OCI-LY7 (cell line): ENCODE results near the gene ZDHHC19. TPM values are rescaled to one million over a fixed set of nuclear protein-coding genes. Genes with fewer than 3 reads are reported as not detected.
"Not testable (repeated sequence)": the region's sequence is repeated elsewhere in the genome, so short reads cannot be mapped to it uniquely, and the experiment has no call there.

Experiments used
- BruUV-seq: library from RNA; stranded (reverse); fragments of 400-500 nt; replicated peaks from 2 replicates; lab custom pipeline; 2021; lab: Mats Ljungman, UMichigan
- CTCF ChIA-PET: fragments of 300-600 bp; sonication (Branson Sonifier 250); formaldehyde crosslinking; loops from one replicate; lab custom pipeline; 2022; ENCODE audit warnings: antibody characterized with exemption; ENCODE audit not compliant: unreplicated experiment; lab: Charles Lee
- POLR2A ChIA-PET: fragments of 300-600 bp; sonication (Branson Sonifier 250); formaldehyde crosslinking; loops from one replicate; lab custom pipeline; 2022; ENCODE audit warnings: antibody characterized with exemption; lab: Charles Lee
- DNase-seq: peaks from one replicate; pipeline ENCODE4 v3.0.0-alpha.2; 2015; ENCODE audit warnings: low spot score
- H2AFZ ChIP-seq: fragments of 200-600 bp; sonication (generic), shearing (Covaris generic); 2 replicates; pipeline ENCODE4 v1.6.1; 2014; ENCODE audit warnings: mild to moderate bottlenecking, antibody characterized with exemption, low read length, moderate library complexity
- H3K27ac ChIP-seq: fragments of 200-600 bp; sonication (generic); 2 replicates; pipeline ENCODE4 v1.5.1; 2014; ENCODE audit warnings: mixed run types, low read depth, mild to moderate bottlenecking, moderate library complexity, low read length, inconsistent platforms; ENCODE audit not compliant: poor library complexity, severe bottlenecking
- H3K36me3 ChIP-seq: fragments of 200-600 bp; sonication (generic); 2 replicates; pipeline ENCODE4 v1.6.1; 2014; ENCODE audit warnings: mild to moderate bottlenecking, antibody characterized with exemption, low read length, moderate library complexity, mixed read lengths; ENCODE audit not compliant: insufficient read depth
- H3K4me1 ChIP-seq: fragments of 200-600 bp; sonication (generic); 2 replicates; pipeline ENCODE4 v1.5.1; 2014; ENCODE audit warnings: mild to moderate bottlenecking, low read length; ENCODE audit not compliant: insufficient read depth, poor library complexity, severe bottlenecking
- H3K4me2 ChIP-seq: fragments of 200-600 bp; sonication (generic); 2 replicates; pipeline ENCODE4 v1.6.1; 2014; ENCODE audit warnings: mild to moderate bottlenecking, low read length
- H3K4me3 ChIP-seq: fragments of 200-600 bp; sonication (generic); 2 replicates; pipeline ENCODE4 v1.5.1; 2014; ENCODE audit warnings: mild to moderate bottlenecking, low read depth, low read length; ENCODE audit not compliant: poor library complexity, severe bottlenecking
- H3K79me2 ChIP-seq: fragments of 200-600 bp; sonication (generic); 2 replicates; pipeline ENCODE4 v1.6.1; 2016; ENCODE audit warnings: low read depth, mild to moderate bottlenecking, low read length, moderate library complexity, mixed read lengths; ENCODE audit not compliant: insufficient read depth
- H3K9me2 ChIP-seq: fragments of 200-600 bp; sonication (generic); 2 replicates; pipeline ENCODE4 v1.6.1; 2016; ENCODE audit warnings: mild to moderate bottlenecking, low read length, mixed read lengths; ENCODE audit not compliant: insufficient read depth
- H3K9me3 ChIP-seq: fragments of 200-600 bp; sonication (generic); 2 replicates; pipeline ENCODE4 v1.6.1; 2014; ENCODE audit warnings: mild to moderate bottlenecking, mixed run types, low read length, mixed read lengths
- H4K20me1 ChIP-seq: fragments of 200-600 bp; sonication (generic); 2 replicates; pipeline ENCODE4 v1.6.1; 2014; ENCODE audit warnings: mild to moderate bottlenecking, antibody characterized with exemption, low read length, moderate library complexity, mixed read lengths; ENCODE audit not compliant: insufficient read depth
- EZH2phosphoT487 ChIP-seq: fragments of 200-600 bp; sonication (generic); IDR thresholded peaks from 2 replicates; pipeline ENCODE4 v1.6.1; 2018; ENCODE audit warnings: low read depth, borderline replicate concordance, mild to moderate bottlenecking, mixed run types, antibody characterized with exemption, low read length, moderate library complexity, mixed read lengths
- intact Hi-C: fragments of 100-400 bp; cut with micrococcal nuclease; formaldehyde crosslinking; loops from one replicate; pipeline ENCODE4 v1.10.0; 2022; ENCODE audit not compliant: unreplicated experiment
- total RNA-seq, 2 experiments: library from RNA; depleted of rRNA in 1 of 2; stranded (reverse); fragments of >200 nt in 1 of 2; shearing (Covaris generic) in 1 of 2; gene quantifications; 2 replicates each; pipeline ENCODE4 v1.2.3, GENCODE V29; 2014 to 2022
- TF ChIP-seq, protein P1 (sequence below): fragments of 200-600 bp; sonication (generic); conservative IDR thresholded peaks from 2 replicates; pipeline ENCODE4 v1.5.1; 2014; ENCODE audit warnings: mild to moderate bottlenecking, antibody characterized with exemption, low read length, moderate library complexity, mixed read lengths

ZDHHC19 gene
- total RNA-seq, 2 experiments from 2014 or later = not detected

GRCh38 chr3:196207159-196207832 is 3.9 kb downstream of the ZDHHC19 start:
- CTCF ChIA-PET = no interaction called here
- intact Hi-C loops = no loop called here
- H2AFZ ChIP-seq = no peak overlapping the region

GRCh38 chr3:196205442-196206205 is 5.6 kb downstream of the ZDHHC19 start:
- BruUV-seq = not testable (repeated sequence)

More at GRCh38 chr3:196207159-196207832, 3.9 kb downstream of the ZDHHC19 start:
- POLR2A ChIA-PET = no interaction called here
- Histone ChIP-seq H3K4me3 (no peak overlapping the region), H3K4me2 (no peak overlapping the region), H3K4me1 (peaks cover 13% of the 10 kb centered on the region), H4K20me1 (no peaks in the 10 kb centered on the region), H3K9me2 (no peaks in the 10 kb centered on the region), H3K27ac (no peak overlapping the region), H3K79me2 (no peaks in the 10 kb centered on the region), H3K36me3 (no peaks in the 10 kb centered on the region), H3K9me3 (no peaks in the 10 kb centered on the region)
- TF ChIP-seq EZH2phosphoT487 = no peak
- TF ChIP-seq, protein P1, sequence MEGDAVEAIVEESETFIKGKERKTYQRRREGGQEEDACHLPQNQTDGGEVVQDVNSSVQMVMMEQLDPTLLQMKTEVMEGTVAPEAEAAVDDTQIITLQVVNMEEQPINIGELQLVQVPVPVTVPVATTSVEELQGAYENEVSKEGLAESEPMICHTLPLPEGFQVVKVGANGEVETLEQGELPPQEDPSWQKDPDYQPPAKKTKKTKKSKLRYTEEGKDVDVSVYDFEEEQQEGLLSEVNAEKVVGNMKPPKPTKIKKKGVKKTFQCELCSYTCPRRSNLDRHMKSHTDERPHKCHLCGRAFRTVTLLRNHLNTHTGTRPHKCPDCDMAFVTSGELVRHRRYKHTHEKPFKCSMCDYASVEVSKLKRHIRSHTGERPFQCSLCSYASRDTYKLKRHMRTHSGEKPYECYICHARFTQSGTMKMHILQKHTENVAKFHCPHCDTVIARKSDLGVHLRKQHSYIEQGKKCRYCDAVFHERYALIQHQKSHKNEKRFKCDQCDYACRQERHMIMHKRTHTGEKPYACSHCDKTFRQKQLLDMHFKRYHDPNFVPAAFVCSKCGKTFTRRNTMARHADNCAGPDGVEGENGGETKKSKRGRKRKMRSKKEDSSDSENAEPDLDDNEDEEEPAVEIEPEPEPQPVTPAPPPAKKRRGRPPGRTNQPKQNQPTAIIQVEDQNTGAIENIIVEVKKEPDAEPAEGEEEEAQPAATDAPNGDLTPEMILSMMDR = no peak
- no TSS peak for BruUV-seq
- DNase-seq = peak; percentile 20

More at GRCh38 chr3:196205442-196206205, 5.6 kb downstream of the ZDHHC19 start:
- peak; percentile 12 for DNase-seq
- H3K9me3 ChIP-seq, H3K79me2 ChIP-seq, H4K20me1 ChIP-seq, H3K9me2 ChIP-seq, POLR2A ChIA-PET, CTCF ChIA-PET, H2AFZ ChIP-seq, H3K36me3 ChIP-seq, H3K4me3 ChIP-seq, H3K4me2 ChIP-seq, intact Hi-C loops, H3K27ac ChIP-seq: not testable (repeated sequence)
- H3K4me1 ChIP-seq = peaks cover 13% of the 10 kb centered on the region
- TF ChIP-seq, protein P1 = 0 out of 2 replicates have a peak, but pooled peaks have one; percentile 37
